GM18907 (cell line): Measurements from ENCODE around the gene RELCH.

Experiments used
- ATAC-seq: cut with Tn5 transposase; IDR thresholded peaks from one replicate; pipeline ENCODE4 v1.9.1; 2021; ENCODE audit warnings: mild to moderate bottlenecking, moderate library complexity; ENCODE audit not compliant: unreplicated experiment

RELCH gene

GRCh38 chr18:62318228-62319180, 131.4 kb downstream of the RELCH start:
- no peak for ATAC-seq

- ATAC-seq: no peak
These were observed 134.1 kb downstream of the RELCH start for GRCh38 chr18:62321201-62321600.

- ATAC-seq: no peak
These were observed 136.6 kb downstream of the RELCH start for GRCh38 chr18:62323483-62324180.

- ATAC-seq: no peak
These were observed 137.2 kb downstream of the RELCH start for GRCh38 chr18:62324181-62324828.

- peak; percentile 64 for ATAC-seq
These were observed 138.1 kb downstream of the RELCH start, which contains the start of gene TNFRSF11A for GRCh38 chr18:62324917-62325805. Gene TNFRSF11A, plus strand, starts transcription at chr18:62325310. Its CDS starts 43 bp downstream, at chr18:62325353.

GRCh38 chr18:62325806-62326645, 139.0 kb downstream of the RELCH start:
- ATAC-seq: peak; percentile 27

- no peak for ATAC-seq
These were observed 139.7 kb downstream of the RELCH start for GRCh38 chr18:62326646-62327348.

- no peak for ATAC-seq
These were observed 140.9 kb downstream of the RELCH start for GRCh38 chr18:62327977-62328376.

GRCh38 chr18:62328586-62329525, 141.8 kb downstream of the RELCH start:
- ATAC-seq: no peak

- peak; percentile 50 for ATAC-seq
These were observed 142.8 kb downstream of the RELCH start for GRCh38 chr18:62329691-62330454.

- no peak for ATAC-seq
These were observed 143.6 kb downstream of the RELCH start for GRCh38 chr18:62330650-62331049.

- no peak for ATAC-seq
These were observed 144.7 kb downstream of the RELCH start for GRCh38 chr18:62331581-62332356.

GRCh38 chr18:62332431-62332830, 145.4 kb downstream of the RELCH start:
- no peak for ATAC-seq

GRCh38 chr18:62332964-62333695, 146.1 kb downstream of the RELCH start:
- no peak for ATAC-seq

GRCh38 chr18:62334120-62334519, 147.1 kb downstream of the RELCH start:
- no peak for ATAC-seq

GRCh38 chr18:62335494-62335893, 148.4 kb downstream of the RELCH start:
- ATAC-seq: no peak
